CD4-positive, alpha-beta T cell treated with Interleukin-4 for 4 hours (primary cell): ENCODE results near the gene UBTD2.
"Not testable (repeated sequence)": the region's sequence is repeated elsewhere in the genome, so short reads cannot be mapped to it uniquely, and the experiment has no call there.

Experiments
- DNase-seq: peaks from one replicate; pipeline ENCODE4 v3.0.0-alpha.2; 2020

The UBTD2 gene

DNA sequence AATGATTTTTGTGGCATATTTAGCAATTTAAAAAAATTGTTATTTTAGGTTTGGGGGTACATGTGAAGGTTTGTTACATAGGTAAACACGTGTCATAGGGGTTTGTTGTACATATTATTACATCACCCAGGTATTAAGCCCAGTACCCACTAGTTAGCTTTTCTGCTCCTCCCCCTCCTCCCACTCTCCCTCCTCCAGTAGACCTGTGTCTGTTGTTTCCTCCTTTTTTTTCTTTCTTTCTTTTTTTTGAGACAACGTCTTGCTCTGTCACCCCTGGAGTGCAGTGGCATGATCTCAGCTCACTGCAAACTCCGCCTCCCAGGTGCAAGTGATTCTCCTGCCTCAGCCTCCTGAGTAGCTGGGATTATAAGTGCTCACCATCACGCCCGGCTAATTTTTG, 8.3 kb upstream of the UBTD2 start:
- DNase-seq, result not testable (repeated sequence)

GRCh38 chr5:172288465-172288864, 4.9 kb upstream of the UBTD2 start:
- DNase-seq, result no peak

DNA sequence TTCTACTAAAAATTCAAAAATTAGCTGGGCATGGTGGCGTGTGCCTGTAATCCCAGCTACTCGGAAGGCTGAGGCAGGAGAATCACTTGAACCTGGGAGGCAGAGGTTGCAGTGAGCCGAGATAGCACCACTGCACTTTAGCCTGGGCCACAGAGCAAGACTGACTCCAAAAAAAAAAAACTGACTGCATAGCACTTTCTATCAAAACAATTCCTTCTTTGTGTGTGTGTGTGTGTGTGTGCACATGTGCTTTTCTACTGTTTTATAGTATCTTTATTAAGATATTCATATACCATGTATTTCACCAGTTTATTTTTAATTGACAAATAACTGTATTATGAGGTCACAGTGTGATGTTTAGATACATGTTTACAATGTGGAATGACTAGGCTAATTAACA, 3.6 kb upstream of the UBTD2 start:
- DNase-seq, result not testable (repeated sequence)

- DNase-seq, result no peak
Observed at GRCh38 chr5:172285226-172286143, 1.9 kb upstream of the UBTD2 start.

- DNase-seq, result no peak
Observed at GRCh38 chr5:172284611-172284980, 1.0 kb upstream of the UBTD2 start.

- peak; percentile 60 for DNase-seq
Observed at GRCh38 chr5:172283862-172284610, 472 bp upstream of the UBTD2 start.

DNA sequence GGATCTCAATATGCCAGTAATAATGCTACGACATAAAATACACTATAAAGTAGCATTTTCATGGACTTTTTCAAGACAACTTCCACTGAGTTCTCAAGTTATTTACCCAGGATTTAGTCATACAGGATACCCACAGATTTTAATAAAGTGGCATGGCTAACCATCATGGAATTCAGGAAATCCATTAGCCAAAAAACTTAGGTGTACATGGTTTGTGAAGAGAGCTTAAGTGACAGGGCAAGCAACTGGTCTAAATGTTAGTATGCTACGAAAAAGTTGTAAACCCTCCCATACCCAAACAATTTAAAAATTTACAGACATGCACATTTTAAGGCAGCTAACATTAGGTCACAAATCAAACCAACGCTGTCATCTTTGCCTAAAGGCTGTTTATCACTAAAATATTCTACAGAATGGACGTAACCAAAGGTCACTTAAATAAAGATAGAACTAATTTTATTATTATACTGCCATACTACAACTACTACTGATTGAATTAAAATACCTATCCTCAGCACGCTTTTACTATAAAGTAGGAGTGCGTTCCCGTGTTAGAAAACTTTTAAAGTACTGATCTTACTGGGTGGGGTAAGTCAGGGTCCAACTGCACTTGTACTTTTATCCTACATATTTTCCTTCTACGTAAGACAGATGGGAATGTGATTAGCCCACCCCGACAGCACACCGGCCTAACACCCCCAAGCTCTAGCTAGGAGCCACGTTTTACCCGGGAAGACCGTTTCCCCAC, 1.1 kb downstream of the UBTD2 start:
- DNase-seq, result no peak

DNA sequence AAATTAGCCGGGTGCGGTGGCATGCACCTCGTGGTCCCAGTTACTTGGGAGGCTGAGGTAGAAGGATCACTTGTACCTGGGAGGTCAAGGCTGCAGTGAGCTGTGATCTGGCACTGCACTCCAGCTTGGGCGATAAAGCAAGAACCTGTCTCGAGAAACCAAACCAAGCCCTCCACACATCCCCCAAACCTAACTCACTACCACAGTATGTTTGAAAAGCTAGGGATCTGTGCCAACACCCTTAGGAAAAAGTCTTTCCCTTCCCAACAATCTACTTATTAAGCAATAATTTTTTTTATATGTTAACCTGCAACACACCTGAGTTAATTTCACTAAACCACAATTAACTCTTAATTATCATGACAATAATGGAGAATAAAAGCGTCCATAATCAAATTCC, 2.2 kb downstream of the UBTD2 start:
- DNase-seq, result no peak

DNA sequence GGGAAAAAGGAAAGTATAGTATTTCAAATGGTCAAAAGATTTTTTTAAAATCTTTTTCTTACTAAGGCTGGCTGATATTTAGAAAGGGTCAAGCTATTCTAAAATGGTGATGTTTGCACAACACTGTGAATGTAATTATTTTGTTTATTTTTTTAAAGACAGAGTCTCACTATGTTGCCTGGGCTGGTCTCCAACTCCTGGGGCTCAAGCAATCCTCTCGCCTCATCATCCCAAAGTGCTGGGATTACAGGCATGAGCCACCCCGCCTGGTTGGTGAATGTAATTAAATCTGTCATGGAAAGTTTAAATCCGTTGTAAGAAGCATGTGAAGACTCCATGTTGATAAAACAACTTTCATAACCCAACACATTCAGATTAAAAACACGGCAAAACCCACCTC, 2.6 kb downstream of the UBTD2 start:
- no peak for DNase-seq

DNA sequence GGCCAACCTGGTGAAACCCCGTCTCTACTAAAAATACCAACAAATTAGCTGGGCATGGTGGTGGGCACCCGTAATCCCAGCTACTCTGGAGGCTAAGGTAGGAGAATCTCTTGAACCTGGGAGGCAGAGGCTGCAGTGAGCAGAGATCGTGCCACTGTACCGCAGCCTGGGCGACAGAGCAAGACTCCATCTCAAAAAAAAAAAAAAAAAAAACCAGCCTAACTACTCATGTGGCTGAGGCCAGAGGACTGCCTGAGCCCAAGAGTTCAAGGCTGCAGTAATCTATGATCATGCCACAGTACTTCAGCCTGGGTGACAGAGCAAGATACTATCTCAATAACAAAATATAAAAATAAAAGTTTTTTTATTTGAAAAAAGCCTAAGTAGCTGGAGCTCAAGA, 3.2 kb downstream of the UBTD2 start:
- no peak for DNase-seq

- no peak for DNase-seq
Observed at GRCh38 chr5:172278356-172278755, 5.2 kb downstream of the UBTD2 start.

DNA sequence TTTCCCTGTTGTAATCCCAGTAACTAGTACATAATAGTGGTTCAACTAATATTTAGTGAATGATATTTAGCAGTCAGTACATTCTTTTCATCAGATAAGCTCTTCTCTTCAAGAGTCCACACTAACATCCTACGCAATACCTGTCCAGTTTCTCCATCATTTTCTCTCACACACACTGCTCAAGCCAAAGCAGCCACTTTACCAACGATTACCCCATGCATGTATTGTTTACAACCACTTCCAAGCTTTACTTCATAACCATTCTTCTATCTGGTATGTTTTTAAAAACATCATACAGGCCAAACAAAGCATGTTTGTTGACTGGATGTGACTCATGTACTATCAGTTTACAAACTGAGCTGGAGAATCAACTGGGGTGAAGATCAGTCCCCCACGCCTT, 7.3 kb downstream of the UBTD2 start:
- DNase-seq, result no peak

GRCh38 chr5:172274951-172275753, 8.4 kb downstream of the UBTD2 start:
- DNase-seq, result peak; percentile 68

DNA sequence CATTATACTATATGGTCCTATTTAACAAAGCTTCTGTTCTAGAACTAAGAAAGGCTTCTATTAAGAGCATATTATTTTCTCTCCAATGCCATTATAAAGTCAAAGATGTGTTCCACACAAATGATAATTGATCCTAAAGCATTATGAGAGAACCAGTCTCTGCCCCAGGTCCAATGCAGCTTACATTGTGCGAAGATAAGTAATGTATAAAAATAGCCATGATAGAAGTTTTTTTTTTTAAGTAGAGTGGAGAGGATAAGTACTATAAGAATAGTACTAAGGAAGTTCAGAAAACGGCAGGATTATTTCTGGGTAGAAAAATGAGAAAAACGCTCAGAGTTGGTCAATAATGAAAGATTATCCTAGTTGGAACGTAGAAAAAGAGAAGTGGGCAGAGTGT, 15.6 kb downstream of the UBTD2 start:
- DNase-seq, result no peak

- no peak for DNase-seq
Observed at GRCh38 chr5:172266676-172267092, 16.9 kb downstream of the UBTD2 start.

DNA sequence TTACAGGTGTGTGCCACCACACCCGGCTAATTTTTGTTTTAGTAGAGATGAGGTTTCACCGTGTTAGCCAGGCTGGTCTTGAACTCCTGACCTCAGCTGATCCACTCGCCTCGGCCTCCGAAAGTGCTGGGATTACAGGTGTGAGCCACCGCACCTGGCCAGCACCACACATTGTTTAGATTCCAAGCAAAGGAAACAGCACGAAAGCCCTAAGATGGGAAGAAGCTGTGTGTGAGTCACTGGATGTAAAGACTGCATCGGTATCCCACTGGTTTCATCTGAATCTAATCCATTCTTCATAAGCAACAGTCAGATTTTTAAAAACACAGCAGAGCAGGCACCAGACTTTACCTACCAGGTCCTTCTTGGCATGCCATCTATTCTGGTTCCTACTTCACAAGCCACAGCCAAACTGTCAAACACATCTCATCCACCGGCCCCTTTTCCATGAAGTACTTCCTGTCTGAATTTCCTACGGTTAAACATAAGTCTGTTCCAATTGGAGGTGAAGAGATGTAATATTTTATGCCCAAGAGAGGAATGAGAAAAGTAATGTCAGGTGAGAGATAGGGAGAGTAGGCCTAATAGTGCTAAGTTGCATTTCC, 17.4 kb downstream of the UBTD2 start:
- no peak for DNase-seq

DNA sequence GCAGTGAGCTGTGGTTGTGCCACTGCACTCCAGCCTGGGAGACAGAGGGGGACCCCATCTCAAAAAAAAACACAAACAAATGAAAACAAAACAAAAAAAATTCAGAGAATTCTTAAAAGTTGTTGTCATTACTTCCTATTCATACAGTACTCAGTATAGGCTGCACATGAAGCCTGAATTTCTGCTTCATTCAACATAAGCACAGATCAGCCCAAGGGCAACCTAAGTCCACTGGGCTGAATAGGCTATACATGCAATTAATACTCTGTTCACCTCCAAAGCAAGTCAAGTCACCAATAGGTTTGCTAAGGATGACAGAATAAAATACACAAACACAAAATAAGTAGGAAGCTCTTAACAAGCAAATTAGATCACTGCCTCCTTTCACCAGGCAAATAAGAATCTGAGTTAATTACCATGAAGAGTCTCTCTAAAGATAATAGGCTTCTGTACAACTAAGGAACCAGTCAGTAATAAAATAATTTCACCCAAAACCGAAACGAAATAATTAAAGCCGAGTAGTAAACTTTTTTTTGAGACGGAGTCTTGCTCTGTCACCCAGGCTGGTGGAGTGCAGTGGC, 18.7 kb downstream of the UBTD2 start:
- no peak for DNase-seq

GRCh38 chr5:172255444-172255843, 28.1 kb downstream of the UBTD2 start:
- DNase-seq, result no peak

- no peak for DNase-seq
Observed at GRCh38 chr5:172252501-172252900, 31.1 kb downstream of the UBTD2 start.

DNA sequence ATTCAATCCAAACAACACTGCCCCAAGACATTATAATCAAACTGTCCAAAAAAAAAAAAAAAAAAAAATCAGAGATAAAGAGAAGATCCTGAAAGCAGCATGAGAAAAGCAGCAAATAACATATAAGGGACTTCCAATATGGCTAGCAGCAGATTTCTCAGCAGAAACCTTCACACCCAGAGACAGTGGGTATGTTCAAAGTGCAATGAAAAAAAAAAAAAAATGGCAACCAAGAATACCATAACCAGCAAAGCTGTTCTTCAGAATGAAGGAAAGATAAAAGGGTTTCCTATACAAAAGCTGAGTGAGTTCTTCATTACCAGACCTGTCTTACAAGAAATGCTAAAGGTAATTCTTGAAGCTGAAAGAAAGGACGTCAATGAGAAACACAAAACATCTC, 32.1 kb downstream of the UBTD2 start:
- DNase-seq, result no peak

DNA sequence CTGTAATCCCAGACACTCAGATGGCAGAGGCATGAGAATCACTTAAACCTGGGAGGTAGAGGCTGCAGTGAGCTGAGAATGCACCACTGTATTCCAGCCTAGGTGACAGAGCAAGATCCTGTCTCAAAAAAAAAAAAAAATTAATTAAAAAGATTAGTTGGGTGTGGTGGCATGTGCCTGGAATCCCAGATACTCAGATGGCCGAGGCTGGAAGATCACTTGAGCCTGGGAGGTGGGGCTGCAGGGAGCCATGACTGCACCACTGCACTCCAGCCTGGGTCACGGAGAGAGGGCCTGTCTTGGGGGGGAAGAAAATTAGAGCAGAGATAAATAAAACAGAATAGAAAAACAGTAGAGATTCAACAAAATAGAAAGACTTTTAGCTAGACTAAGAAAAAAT, 34.9 kb downstream of the UBTD2 start:
- no peak for DNase-seq

DNA sequence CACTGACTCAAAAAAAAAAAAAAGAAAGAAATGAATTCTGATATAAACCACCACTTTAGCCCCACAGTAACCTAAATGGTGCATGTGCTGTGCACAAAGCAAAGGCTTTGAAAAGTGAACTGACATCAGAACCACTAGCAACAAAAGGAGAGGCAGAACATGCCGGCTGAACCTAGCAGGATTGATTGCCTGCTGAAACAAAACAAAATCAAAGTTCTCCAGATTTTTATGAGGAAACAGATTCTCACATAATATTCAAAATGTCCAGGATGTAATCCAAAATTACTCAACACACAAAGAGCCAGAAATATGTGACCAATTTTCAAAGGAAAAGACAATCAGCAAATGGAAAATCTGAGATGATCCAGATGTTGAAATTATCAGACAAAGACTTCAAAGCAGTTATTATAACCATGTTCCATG, 37.9 kb downstream of the UBTD2 start:
- no peak for DNase-seq
